Measurements from ENCODE around the gene FYN. TPM values are rescaled to one million over a fixed set of nuclear protein-coding genes. Genes with fewer than 3 reads are reported as not detected.

The FYN gene
- total RNA-seq, 1 donor from 2014 or later, result 124 TPM

GRCh38 chr6:111716325-111716724 lies 156.9 kb downstream of the FYN start:
- Histone ChIP-seq H3K36me3 (ENCODE audit: control insufficient read depth in 3 of 3, insufficient read depth in 3 of 3, low read length in 3 of 3) (peaks cover 0 to 9% (median 5%) of the 10 kb centered on the region in 3 donors), H3K9me3 (ENCODE audit: control insufficient read depth in 3 of 3, low read length in 3 of 3) (no peaks in the 10 kb centered on the region), H3K4me3 (ENCODE audit: low read length in 3 of 3) (no peak overlapping the region), H3K9ac (ENCODE audit: low read depth in 1 of 3, low read length in 3 of 3) (no peak overlapping the region), H3K27me3 (ENCODE audit: control insufficient read depth in 3 of 3, insufficient read depth in 3 of 3, low read length in 3 of 3) (no peaks in the 10 kb centered on the region), H3K4me1 (ENCODE audit: control insufficient read depth in 3 of 3, insufficient read depth in 3 of 3, low read length in 3 of 3) (peaks cover 14 to 16% (median 16%) of the 10 kb centered on the region in 3 donors), H3K27ac (ENCODE audit: low read depth, low read length) (no peak overlapping the region)

GRCh38 chr6:111715321-111715720 lies 157.9 kb downstream of the FYN start:
- H3K4me3 ChIP-seq (ENCODE audit: low read length in 3 of 3), result no peak overlapping the region
- H3K36me3 ChIP-seq (ENCODE audit: control insufficient read depth in 3 of 3, insufficient read depth in 3 of 3, low read length in 3 of 3), result peaks cover 0 to 9% (median 5%) of the 10 kb centered on the region in 3 donors
- H3K4me1 ChIP-seq (ENCODE audit: control insufficient read depth in 3 of 3, insufficient read depth in 3 of 3, low read length in 3 of 3), result peaks cover 18 to 26% (median 22%) of the 10 kb centered on the region in 3 donors
- H3K9me3 ChIP-seq (ENCODE audit: control insufficient read depth in 3 of 3, low read length in 3 of 3), result no peaks in the 10 kb centered on the region
- no peak overlapping the region for H3K9ac ChIP-seq (ENCODE audit: low read depth in 1 of 3, low read length in 3 of 3)
- no peak overlapping the region for H3K27ac ChIP-seq (ENCODE audit: low read depth, low read length)
- no peaks in the 10 kb centered on the region for H3K27me3 ChIP-seq (ENCODE audit: control insufficient read depth in 3 of 3, insufficient read depth in 3 of 3, low read length in 3 of 3)

- Histone ChIP-seq H3K36me3 (ENCODE audit: control insufficient read depth in 3 of 3, insufficient read depth in 3 of 3, low read length in 3 of 3) (peaks cover 0 to 9% (median 3%) of the 10 kb centered on the region in 3 donors), H3K4me1 (ENCODE audit: control insufficient read depth in 3 of 3, insufficient read depth in 3 of 3, low read length in 3 of 3) (peaks cover 22 to 29% (median 25%) of the 10 kb centered on the region in 3 donors), H3K27ac (ENCODE audit: low read depth, low read length) (no peak overlapping the region), H3K27me3 (ENCODE audit: control insufficient read depth in 3 of 3, insufficient read depth in 3 of 3, low read length in 3 of 3) (no peaks in the 10 kb centered on the region), H3K4me3 (ENCODE audit: low read length in 3 of 3) (no peak overlapping the region), H3K9ac (ENCODE audit: low read depth in 1 of 3, low read length in 3 of 3) (no peak overlapping the region), H3K9me3 (ENCODE audit: control insufficient read depth in 3 of 3, low read length in 3 of 3) (no peaks in the 10 kb centered on the region)
Observed at GRCh38 chr6:111714416-111715270, 158.6 kb downstream of the FYN start.

DNA sequence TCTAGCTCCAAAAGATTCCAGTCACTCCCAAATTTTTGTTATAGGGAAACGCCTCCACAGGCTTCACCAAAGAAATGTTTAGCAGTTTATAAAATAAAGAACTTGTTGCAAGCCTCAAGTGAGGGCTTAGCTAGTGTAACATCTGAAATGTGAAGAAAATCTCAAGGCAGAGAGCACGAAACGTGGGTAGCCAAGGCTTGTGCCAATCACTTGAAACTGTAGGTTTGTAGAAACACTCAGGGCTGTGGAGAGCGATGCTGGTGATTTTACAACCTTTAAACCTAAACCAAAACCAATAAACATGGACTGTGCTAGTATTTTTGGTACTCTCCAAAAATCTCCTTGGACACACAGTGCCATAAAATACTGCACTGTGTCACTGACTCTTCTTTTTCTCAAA lies 159.4 kb downstream of the FYN start:
- Histone ChIP-seq H3K36me3 (ENCODE audit: control insufficient read depth in 3 of 3, insufficient read depth in 3 of 3, low read length in 3 of 3) (peaks cover 0 to 9% (median 0%) of the 10 kb centered on the region in 3 donors), H3K27me3 (ENCODE audit: control insufficient read depth in 3 of 3, insufficient read depth in 3 of 3, low read length in 3 of 3) (no peaks in the 10 kb centered on the region), H3K4me1 (ENCODE audit: control insufficient read depth in 3 of 3, insufficient read depth in 3 of 3, low read length in 3 of 3) (peaks cover 22 to 29% (median 25%) of the 10 kb centered on the region in 3 donors), H3K27ac (ENCODE audit: low read depth, low read length) (no peak overlapping the region), H3K9ac (ENCODE audit: low read depth in 1 of 3, low read length in 3 of 3) (no peak overlapping the region), H3K4me3 (ENCODE audit: low read length in 3 of 3) (no peak overlapping the region), H3K9me3 (ENCODE audit: control insufficient read depth in 3 of 3, low read length in 3 of 3) (no peaks in the 10 kb centered on the region)

DNA sequence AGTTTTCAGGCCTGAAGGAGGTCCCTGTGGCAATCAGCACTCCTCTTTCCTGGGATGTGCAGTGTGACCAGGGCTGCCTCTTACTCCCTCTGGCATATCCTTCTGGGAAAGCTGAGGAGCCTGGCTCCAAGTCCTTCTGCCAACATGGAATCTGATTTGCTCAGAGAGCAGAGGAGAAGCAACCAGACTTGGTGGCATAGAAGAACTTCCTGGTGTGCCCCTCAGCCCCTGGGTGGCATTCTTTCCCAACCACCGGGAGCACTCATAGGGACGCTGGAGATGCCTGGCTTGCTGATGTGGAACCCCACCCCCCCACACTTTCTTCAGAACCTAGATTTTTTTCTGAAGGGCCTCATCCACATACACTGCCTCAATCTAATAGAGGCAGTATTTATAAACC lies 160.0 kb downstream of the FYN start:
- Histone ChIP-seq H3K36me3 (ENCODE audit: control insufficient read depth in 3 of 3, insufficient read depth in 3 of 3, low read length in 3 of 3) (peaks cover 0 to 4% (median 0%) of the 10 kb centered on the region in 3 donors), H3K27ac (ENCODE audit: low read depth, low read length) (no peak overlapping the region)

GRCh38 chr6:111711984-111712752 lies 161.1 kb downstream of the FYN start:
- Histone ChIP-seq H3K36me3 (ENCODE audit: control insufficient read depth in 3 of 3, insufficient read depth in 3 of 3, low read length in 3 of 3) (no peaks in the 10 kb centered on the region), H3K27me3 (ENCODE audit: control insufficient read depth in 3 of 3, insufficient read depth in 3 of 3, low read length in 3 of 3) (no peaks in the 10 kb centered on the region), H3K4me3 (ENCODE audit: low read length in 3 of 3) (no peak overlapping the region), H3K4me1 (ENCODE audit: control insufficient read depth in 3 of 3, insufficient read depth in 3 of 3, low read length in 3 of 3) (peaks cover 22 to 29% (median 26%) of the 10 kb centered on the region in 3 donors), H3K27ac (ENCODE audit: low read depth, low read length) (no peak overlapping the region), H3K9me3 (ENCODE audit: control insufficient read depth in 3 of 3, low read length in 3 of 3) (no peaks in the 10 kb centered on the region), H3K9ac (ENCODE audit: low read depth in 1 of 3, low read length in 3 of 3) (no peak overlapping the region)

More for the DNA sequence above, 160.0 kb downstream of the FYN start:
- Histone ChIP-seq H3K9me3 (ENCODE audit: control insufficient read depth in 3 of 3, low read length in 3 of 3) (no peaks in the 10 kb centered on the region), H3K4me3 (ENCODE audit: low read length in 3 of 3) (no peak overlapping the region), H3K9ac (ENCODE audit: low read depth in 1 of 3, low read length in 3 of 3) (no peak overlapping the region), H3K27me3 (ENCODE audit: control insufficient read depth in 3 of 3, insufficient read depth in 3 of 3, low read length in 3 of 3) (no peaks in the 10 kb centered on the region), H3K4me1 (ENCODE audit: control insufficient read depth in 3 of 3, insufficient read depth in 3 of 3, low read length in 3 of 3) (peaks cover 22 to 29% (median 25%) of the 10 kb centered on the region in 3 donors)

DNA sequence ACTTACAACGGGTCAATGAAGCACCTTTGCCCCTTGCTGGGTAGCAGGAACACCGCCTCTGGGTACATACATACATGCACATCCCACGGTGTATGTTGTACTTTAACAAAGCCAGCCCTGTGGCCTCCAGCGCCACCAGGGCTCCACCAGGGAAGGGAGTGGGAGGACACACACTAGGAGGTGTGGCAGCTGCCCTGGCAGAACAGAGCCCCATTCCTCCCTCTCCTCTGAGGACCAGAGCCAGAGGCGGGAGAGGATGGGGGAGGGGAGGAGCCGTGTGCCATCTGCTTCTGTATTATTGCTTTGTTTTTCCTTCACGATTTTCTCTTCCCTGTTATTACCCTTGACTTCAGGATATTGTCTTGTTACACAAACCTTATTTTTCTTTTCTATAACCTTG lies 161.8 kb downstream of the FYN start:
- no peaks in the 10 kb centered on the region for H3K27me3 ChIP-seq (ENCODE audit: control insufficient read depth in 3 of 3, insufficient read depth in 3 of 3, low read length in 3 of 3)
- H3K27ac ChIP-seq (ENCODE audit: low read depth, low read length), result no peak overlapping the region
- H3K9me3 ChIP-seq (ENCODE audit: control insufficient read depth in 3 of 3, low read length in 3 of 3), result no peaks in the 10 kb centered on the region
- peak overlapping the region in 2 of 3 donors; percentile 19 to 36 for H3K4me3 ChIP-seq (ENCODE audit: low read length in 3 of 3)
- H3K9ac ChIP-seq (ENCODE audit: low read depth in 1 of 3, low read length in 3 of 3), result no peak overlapping the region
- H3K36me3 ChIP-seq (ENCODE audit: control insufficient read depth in 3 of 3, insufficient read depth in 3 of 3, low read length in 3 of 3), result no peaks in the 10 kb centered on the region
- peaks cover 22 to 29% (median 28%) of the 10 kb centered on the region in 3 donors for H3K4me1 ChIP-seq (ENCODE audit: control insufficient read depth in 3 of 3, insufficient read depth in 3 of 3, low read length in 3 of 3)

- Histone ChIP-seq H3K27ac (ENCODE audit: low read depth, low read length) (peak overlapping the region; percentile 11), H3K36me3 (ENCODE audit: control insufficient read depth in 3 of 3, insufficient read depth in 3 of 3, low read length in 3 of 3) (no peaks in the 10 kb centered on the region), H3K9me3 (ENCODE audit: control insufficient read depth in 3 of 3, low read length in 3 of 3) (no peaks in the 10 kb centered on the region), H3K4me1 (ENCODE audit: control insufficient read depth in 3 of 3, insufficient read depth in 3 of 3, low read length in 3 of 3) (peaks cover 22 to 29% (median 28%) of the 10 kb centered on the region in 3 donors), H3K27me3 (ENCODE audit: control insufficient read depth in 3 of 3, insufficient read depth in 3 of 3, low read length in 3 of 3) (no peaks in the 10 kb centered on the region), H3K4me3 (ENCODE audit: low read length in 3 of 3) (no peak overlapping the region), H3K9ac (ENCODE audit: low read depth in 1 of 3, low read length in 3 of 3) (no peak overlapping the region)
Observed at GRCh38 chr6:111710911-111711310, 162.3 kb downstream of the FYN start.

DNA sequence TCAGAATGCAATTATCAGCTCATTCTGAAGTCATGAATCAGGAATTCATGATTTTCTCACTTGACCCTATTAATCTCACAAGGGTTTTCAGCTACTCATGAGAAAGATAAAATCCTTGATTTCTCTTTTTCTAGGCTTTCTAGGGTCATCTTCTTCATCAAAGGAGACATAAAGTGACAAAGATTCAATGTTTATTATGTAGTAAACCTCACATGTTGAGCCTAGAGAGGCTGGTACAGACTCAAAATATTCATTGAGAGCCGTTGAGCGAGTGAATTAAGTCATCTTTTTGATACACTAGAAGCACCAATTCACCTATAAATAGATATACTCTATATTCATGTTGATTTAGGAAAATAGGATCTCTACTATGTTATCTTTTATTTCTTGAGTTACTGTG lies 162.8 kb downstream of the FYN start:
- H3K27me3 ChIP-seq (ENCODE audit: control insufficient read depth in 3 of 3, insufficient read depth in 3 of 3, low read length in 3 of 3), result no peaks in the 10 kb centered on the region
- peak overlapping the region in 2 of 3 donors; percentile 51 to 52 for H3K9ac ChIP-seq (ENCODE audit: low read depth in 1 of 3, low read length in 3 of 3)
- peaks cover 22 to 29% (median 28%) of the 10 kb centered on the region in 3 donors for H3K4me1 ChIP-seq (ENCODE audit: control insufficient read depth in 3 of 3, insufficient read depth in 3 of 3, low read length in 3 of 3)
- H3K27ac ChIP-seq (ENCODE audit: low read depth, low read length), result no peak overlapping the region
- no peaks in the 10 kb centered on the region for H3K9me3 ChIP-seq (ENCODE audit: control insufficient read depth in 3 of 3, low read length in 3 of 3)
- no peaks in the 10 kb centered on the region for H3K36me3 ChIP-seq (ENCODE audit: control insufficient read depth in 3 of 3, insufficient read depth in 3 of 3, low read length in 3 of 3)
- H3K4me3 ChIP-seq (ENCODE audit: low read length in 3 of 3), result peak overlapping the region; percentile 42 to 66 (median 64)
